Measurements from ENCODE around the gene KRTAP1-4. TPM values are rescaled to one million over a fixed set of nuclear protein-coding genes. Genes with fewer than 3 reads are reported as not detected.
"Not testable (repeated sequence)": the region's sequence is repeated elsewhere in the genome, so short reads cannot be mapped to it uniquely, and the experiment has no call there.

KRTAP1-4 gene
- total RNA-seq, 1 donor from 2014 or later: not detected

DNA sequence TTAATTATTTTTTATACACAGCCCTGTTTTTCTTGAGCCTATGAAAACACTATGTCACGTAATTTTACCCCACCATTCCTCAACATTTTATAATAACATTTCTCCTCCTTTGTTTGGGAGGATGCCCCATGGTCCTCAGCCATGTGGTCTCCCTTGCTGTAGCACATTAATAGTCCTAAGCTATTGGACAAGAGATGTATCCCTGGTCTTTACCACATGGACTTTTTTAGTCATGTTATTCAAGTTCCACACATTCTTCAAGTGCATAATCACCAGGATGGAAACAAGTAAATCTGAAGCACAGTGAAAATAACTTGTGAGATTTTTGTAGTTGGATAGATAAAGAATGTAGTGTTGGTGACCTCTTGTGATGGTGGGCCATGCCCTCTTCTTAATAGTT, 32.0 kb upstream of the KRTAP1-4 start:
- Mint-ChIP-seq H3K4me3 (no peak overlapping the region), H3K27me3 (peaks cover 37% of the 10 kb centered on the region), H3K9me3 (peaks cover 7% of the 10 kb centered on the region), H3K36me3 (ENCODE audit: low read depth) (no peaks in the 10 kb centered on the region), H3K4me1 (no peaks in the 10 kb centered on the region), H3K27ac (no peak overlapping the region)
- DNase-seq (no peak), ATAC-seq (ENCODE audit: low read depth) (no peak)
- CTCF ChIA-PET: no interaction called here
- intact Hi-C loops (cut with micrococcal nuclease): no loop called here
- TF ChIP-seq, protein P1, sequence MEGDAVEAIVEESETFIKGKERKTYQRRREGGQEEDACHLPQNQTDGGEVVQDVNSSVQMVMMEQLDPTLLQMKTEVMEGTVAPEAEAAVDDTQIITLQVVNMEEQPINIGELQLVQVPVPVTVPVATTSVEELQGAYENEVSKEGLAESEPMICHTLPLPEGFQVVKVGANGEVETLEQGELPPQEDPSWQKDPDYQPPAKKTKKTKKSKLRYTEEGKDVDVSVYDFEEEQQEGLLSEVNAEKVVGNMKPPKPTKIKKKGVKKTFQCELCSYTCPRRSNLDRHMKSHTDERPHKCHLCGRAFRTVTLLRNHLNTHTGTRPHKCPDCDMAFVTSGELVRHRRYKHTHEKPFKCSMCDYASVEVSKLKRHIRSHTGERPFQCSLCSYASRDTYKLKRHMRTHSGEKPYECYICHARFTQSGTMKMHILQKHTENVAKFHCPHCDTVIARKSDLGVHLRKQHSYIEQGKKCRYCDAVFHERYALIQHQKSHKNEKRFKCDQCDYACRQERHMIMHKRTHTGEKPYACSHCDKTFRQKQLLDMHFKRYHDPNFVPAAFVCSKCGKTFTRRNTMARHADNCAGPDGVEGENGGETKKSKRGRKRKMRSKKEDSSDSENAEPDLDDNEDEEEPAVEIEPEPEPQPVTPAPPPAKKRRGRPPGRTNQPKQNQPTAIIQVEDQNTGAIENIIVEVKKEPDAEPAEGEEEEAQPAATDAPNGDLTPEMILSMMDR (IDR thresholded peaks at IDR 0.05): no peak
- POLR2A ChIA-PET: no interaction called here

DNA sequence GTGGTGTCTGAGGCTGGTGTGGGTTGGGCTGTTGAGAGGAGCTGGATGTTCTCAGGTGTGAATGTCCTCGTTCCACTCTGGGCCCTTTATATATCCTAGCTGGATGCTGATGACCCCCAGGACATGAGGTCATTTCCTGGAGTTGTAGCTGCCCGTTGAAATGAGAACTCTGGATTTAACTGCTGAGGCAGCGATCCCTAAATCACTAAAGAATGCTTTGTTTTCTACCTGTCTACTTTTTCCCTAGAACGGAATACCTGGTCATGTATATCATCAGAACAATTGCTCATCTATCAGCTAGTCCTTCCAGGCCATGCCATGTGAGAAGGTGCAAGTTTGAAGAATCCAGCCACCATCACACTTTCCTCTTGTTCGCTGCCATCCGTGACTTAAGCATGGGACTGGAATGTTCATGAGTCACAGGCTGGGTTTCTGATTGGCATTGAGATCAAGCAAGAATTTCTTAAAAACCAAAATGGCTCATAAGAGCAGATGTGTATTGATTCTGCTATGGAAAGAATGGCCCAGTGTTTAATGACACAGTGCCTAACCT, 30.1 kb upstream of the KRTAP1-4 start, which contains the start of gene KRTAP2-3:
TSS of gene KRTAP2-3 (minus strand) at position 63 of the 553 bp plus-strand sequence. CDS start 64 bp downstream, outside the sequence.
- Mint-ChIP-seq H3K9me3 (peaks cover 7% of the 10 kb centered on the region), H3K4me3 (no peak within 1 kb of the TSS), H3K36me3 (ENCODE audit: low read depth) (no peaks in the 10 kb centered on the region), H3K27me3 (peaks cover 38% of the 10 kb centered on the region), H3K4me1 (no peaks in the 10 kb centered on the region), H3K27ac (no peak within 1 kb of the TSS)
- DNase-seq (no peak), ATAC-seq (ENCODE audit: low read depth) (no peak)
- ChIA-PET CTCF (no interaction called here), POLR2A (no interaction called here)
- intact Hi-C loops (cut with micrococcal nuclease): no loop called here
- TF ChIP-seq, protein P1 (IDR thresholded peaks at IDR 0.05): no peak

DNA sequence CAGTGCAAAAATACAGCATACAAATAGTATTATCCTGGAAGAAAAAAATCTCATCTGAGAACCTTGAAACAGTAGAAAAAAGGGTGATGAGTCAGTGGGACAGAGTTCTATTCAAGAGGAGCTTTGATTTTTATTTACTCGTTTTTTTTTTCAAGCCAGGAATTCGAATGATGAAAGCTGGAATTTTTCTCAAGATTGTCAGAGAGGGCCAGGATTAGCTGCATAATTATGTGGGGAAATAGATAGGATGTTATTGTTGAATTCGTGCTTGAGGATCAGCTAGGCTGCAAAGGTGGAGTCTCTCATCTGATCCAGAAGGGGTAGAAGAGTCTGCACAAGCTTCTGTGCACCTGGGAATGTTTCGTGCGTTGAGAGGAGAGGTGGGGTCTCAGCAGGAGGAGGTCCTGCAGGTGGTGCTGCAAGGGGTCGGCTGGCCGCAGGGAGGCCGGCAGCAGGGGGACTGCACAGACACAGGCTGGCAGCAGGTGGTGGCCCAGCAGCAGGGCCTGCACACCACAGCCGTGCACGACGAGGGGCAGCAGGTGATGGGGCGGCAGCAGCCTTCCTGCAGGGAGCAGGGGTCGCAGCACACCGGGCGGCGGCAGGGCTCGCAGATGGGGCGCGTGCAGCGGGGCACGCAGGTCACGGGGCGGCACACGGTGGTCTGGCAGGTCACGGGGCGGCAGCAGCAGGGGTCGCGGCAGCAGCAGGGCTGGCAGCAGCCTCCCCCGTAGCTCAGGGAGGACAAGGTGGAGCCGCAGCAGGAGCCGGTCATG, 29.5 kb upstream of the KRTAP1-4 start:
- DNase-seq; H3K4me3 Mint-ChIP-seq; ATAC-seq (ENCODE audit: low read depth); H3K4me1 Mint-ChIP-seq; H3K27ac Mint-ChIP-seq; H3K9me3 Mint-ChIP-seq; POLR2A ChIA-PET; intact Hi-C loops (cut with micrococcal nuclease); H3K36me3 Mint-ChIP-seq (ENCODE audit: low read depth): not testable (repeated sequence)
- CTCF ChIA-PET: interaction anchor here (0.6 kb wide), 1 partner anchor 1982 kb away, joined by 3 read pairs; no protein-coding TSS in a partner anchor
- H3K27me3 Mint-ChIP-seq: peaks cover 40% of the 10 kb centered on the region

DNA sequence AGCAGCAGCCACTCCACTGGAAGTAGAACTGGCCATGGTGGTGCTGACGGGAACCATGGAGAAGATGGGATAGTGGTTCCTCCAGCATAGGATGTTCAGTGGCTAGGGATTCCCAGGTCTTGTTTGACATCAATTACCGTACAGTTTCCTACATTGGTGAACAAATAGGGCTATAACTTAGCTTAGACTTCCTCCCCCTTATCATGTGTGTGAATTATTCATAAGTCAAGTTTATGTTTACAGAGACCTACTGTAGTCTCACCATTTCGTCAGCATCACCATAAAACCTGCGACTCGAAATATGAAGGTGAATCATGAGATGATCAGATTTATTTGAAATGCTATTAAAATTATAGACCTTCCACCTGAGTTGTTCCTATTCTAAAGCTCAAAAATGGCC, 28.7 kb upstream of the KRTAP1-4 start:
- POLR2A ChIA-PET: no interaction called here
- no peaks in the 10 kb centered on the region for H3K4me1 Mint-ChIP-seq
- H3K4me3 Mint-ChIP-seq: no peak overlapping the region
- CTCF ChIA-PET: interaction anchor here (0.6 kb wide), 1 partner anchor 1981 kb away, joined by 3 read pairs; no protein-coding TSS in a partner anchor
- H3K27me3 Mint-ChIP-seq: peaks cover 43% of the 10 kb centered on the region
- DNase-seq (no peak), ATAC-seq (ENCODE audit: low read depth) (no peak)
- H3K36me3 Mint-ChIP-seq (ENCODE audit: low read depth): no peaks in the 10 kb centered on the region
- no peak overlapping the region for H3K27ac Mint-ChIP-seq
- intact Hi-C loops (cut with micrococcal nuclease): no loop called here
- TF ChIP-seq, protein P1 (IDR thresholded peaks at IDR 0.05): no peak
- H3K9me3 Mint-ChIP-seq: peaks cover 7% of the 10 kb centered on the region

DNA sequence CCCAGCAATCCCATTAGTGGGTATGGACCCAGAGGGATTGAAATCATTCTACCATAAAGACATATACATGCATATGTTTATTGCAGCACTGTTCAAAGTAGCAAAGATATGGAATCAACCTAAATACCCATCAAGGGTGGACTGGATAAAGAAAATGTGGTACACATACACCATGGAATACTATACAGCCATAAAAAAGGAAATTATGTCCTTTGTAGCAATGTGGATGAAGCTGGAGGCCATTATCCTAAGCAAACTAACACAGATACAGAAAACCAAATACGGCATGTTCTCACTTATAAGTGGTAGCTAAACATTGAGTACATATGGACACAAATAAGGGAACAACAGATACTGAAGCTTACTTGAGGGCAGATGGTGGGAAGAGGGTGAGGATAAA, 27.6 kb upstream of the KRTAP1-4 start:
- Mint-ChIP-seq H3K36me3 (ENCODE audit: low read depth) (no peaks in the 10 kb centered on the region), H3K4me1 (no peaks in the 10 kb centered on the region), H3K9me3 (peaks cover 11% of the 10 kb centered on the region), H3K27me3 (peaks cover 47% of the 10 kb centered on the region), H3K27ac (no peak overlapping the region), H3K4me3 (no peak overlapping the region)
- TF ChIP-seq, protein P1 (IDR thresholded peaks at IDR 0.05): no peak
- POLR2A ChIA-PET: no interaction called here
- ATAC-seq (ENCODE audit: low read depth): no peak
- intact Hi-C loops (cut with micrococcal nuclease): no loop called here
- CTCF ChIA-PET: no interaction called here
- no peak for DNase-seq

DNA sequence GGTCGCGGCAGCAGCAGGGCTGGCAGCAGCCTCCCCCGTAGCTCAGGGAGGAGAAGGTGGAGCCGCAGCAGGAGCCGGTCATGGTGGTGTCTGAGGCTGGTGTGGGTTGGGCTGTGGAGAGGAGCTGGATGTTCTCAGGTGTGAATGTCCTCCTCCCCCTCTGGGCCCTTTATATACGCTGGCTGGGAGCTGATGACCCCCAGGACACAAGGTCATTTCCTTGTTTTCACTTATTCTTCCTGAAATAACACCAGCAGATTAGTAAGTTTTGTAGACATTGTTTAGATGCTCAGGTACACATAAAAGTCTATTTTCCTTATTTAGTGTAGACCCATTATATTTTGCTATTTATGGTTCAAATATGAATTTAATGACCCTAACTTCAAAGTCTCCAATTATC, 25.1 kb upstream of the KRTAP1-4 start, which contains the start of gene KRTAP2-2:
TSS of gene KRTAP2-2 (minus strand) at position 101 of the 400 bp plus-strand sequence. CDS start at position 82, 19 bp downstream.
- H3K4me1 Mint-ChIP-seq; DNase-seq; ATAC-seq (ENCODE audit: low read depth); CTCF ChIA-PET; H3K27ac Mint-ChIP-seq; H3K36me3 Mint-ChIP-seq (ENCODE audit: low read depth); POLR2A ChIA-PET; intact Hi-C loops (cut with micrococcal nuclease); H3K4me3 Mint-ChIP-seq: not testable (repeated sequence)
- peaks cover 11% of the 10 kb centered on the region for H3K9me3 Mint-ChIP-seq
- H3K27me3 Mint-ChIP-seq: peaks cover 41% of the 10 kb centered on the region

DNA sequence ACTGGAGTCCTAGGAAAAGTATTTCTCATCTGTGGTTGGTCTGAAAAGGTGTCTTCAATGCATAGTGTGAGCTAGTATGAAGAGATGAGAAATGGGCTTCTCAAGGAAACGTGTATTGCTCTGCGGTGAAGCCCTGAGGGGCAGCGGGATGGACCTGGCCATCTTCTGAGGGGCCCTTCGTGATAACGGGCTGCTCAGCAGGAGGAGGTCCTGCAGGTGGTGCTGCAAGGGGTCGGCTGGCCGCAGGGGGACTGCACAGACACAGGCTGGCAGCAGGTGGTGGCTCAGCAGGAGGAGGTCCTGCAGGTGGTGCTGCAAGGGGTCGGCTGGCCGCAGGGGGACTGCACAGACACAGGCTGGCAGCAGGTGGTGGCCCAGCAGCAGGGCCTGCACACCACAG, 24.6 kb upstream of the KRTAP1-4 start:
- H3K27ac Mint-ChIP-seq; intact Hi-C loops (cut with micrococcal nuclease); DNase-seq; CTCF ChIA-PET; POLR2A ChIA-PET; H3K4me3 Mint-ChIP-seq; H3K4me1 Mint-ChIP-seq; H3K36me3 Mint-ChIP-seq (ENCODE audit: low read depth); ATAC-seq (ENCODE audit: low read depth): not testable (repeated sequence)
- Mint-ChIP-seq H3K27me3 (peaks cover 38% of the 10 kb centered on the region), H3K9me3 (peaks cover 11% of the 10 kb centered on the region)
